ENCODE results near the gene CSF2RB.

GRCh38 chr22:36968249-36968964 lies 55.0 kb downstream of the CSF2RB start:
- no peak for TF ChIP-seq POLR2A (IDR thresholded peaks at IDR 0.05; ENCODE audit: low read length)
- TF ChIP-seq, protein P1, sequence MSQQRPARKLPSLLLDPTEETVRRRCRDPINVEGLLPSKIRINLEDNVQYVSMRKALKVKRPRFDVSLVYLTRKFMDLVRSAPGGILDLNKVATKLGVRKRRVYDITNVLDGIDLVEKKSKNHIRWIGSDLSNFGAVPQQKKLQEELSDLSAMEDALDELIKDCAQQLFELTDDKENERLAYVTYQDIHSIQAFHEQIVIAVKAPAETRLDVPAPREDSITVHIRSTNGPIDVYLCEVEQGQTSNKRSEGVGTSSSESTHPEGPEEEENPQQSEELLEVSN (IDR thresholded peaks at IDR 0.05; ENCODE audit: borderline replicate concordance, low read depth), result no peak
- TF ChIP-seq USF2 (IDR thresholded peaks at IDR 0.05), result no peak
- no peak for TF ChIP-seq BHLHE40 (IDR thresholded peaks at IDR 0.05; ENCODE audit: low read depth, low read length)
- no peak for TF ChIP-seq ZC3H11A (IDR thresholded peaks at IDR 0.05)
